Activated CD4-positive, alpha-beta memory T cell treated with anti-CD3 and anti-CD28 coated beads, Interleukin-2, amount 10 ng/mL, durations not matched to agents 7 days and 5 days (primary cell): Measurements from ENCODE around the gene FBXO8. TPM values are rescaled to one million over a fixed set of nuclear protein-coding genes. Genes with fewer than 3 reads are reported as not detected.
"Not testable (repeated sequence)": the region's sequence is repeated elsewhere in the genome, so short reads cannot be mapped to it uniquely, and the experiment has no call there.

ENCODE experiments used
- CTCF ChIA-PET: fragments of 350-600 bp; sonication (Branson Sonifier 250); formaldehyde crosslinking; loops from one replicate; lab custom pipeline; 2021; ENCODE audit warnings: antibody characterized with exemption, inconsistent platforms; lab: Charles Lee
- POLR2A ChIA-PET: fragments of 350-600 bp; sonication (Branson Sonifier 250); formaldehyde crosslinking; loops from one replicate; lab custom pipeline; 2021; ENCODE audit warnings: antibody characterized with exemption; lab: Charles Lee
- DNase-seq: peaks from one replicate; pipeline ENCODE4 v3.0.0-alpha.2; 2020
- H3K27ac Mint-ChIP-seq: one replicate; pipeline ENCODE4 v1.8.0; 2021; ENCODE audit warnings: mild to moderate bottlenecking, mixed read lengths
- H3K27me3 Mint-ChIP-seq: one replicate; pipeline ENCODE4 v1.8.0; 2021; ENCODE audit warnings: mixed read lengths
- H3K36me3 Mint-ChIP-seq: one replicate; pipeline ENCODE4 v1.8.0; 2021; ENCODE audit warnings: low read depth, mixed read lengths
- H3K4me1 Mint-ChIP-seq: one replicate; pipeline ENCODE4 v1.8.0; 2021; ENCODE audit warnings: mixed read lengths
- H3K4me3 Mint-ChIP-seq: one replicate; pipeline ENCODE4 v1.8.0; 2021; ENCODE audit warnings: mild to moderate bottlenecking, mixed read lengths
- H3K9me3 Mint-ChIP-seq: one replicate; pipeline ENCODE4 v1.8.0; 2021; ENCODE audit warnings: mixed read lengths
- total RNA-seq, 2 experiments: library from RNA; stranded (reverse); gene quantifications; one replicate each; pipeline ENCODE4 v1.2.3, GENCODE V29; 2021

FBXO8 gene
- total RNA-seq, 2 experiments from 2014 or later = 25.7 to 30.5 TPM

DNA sequence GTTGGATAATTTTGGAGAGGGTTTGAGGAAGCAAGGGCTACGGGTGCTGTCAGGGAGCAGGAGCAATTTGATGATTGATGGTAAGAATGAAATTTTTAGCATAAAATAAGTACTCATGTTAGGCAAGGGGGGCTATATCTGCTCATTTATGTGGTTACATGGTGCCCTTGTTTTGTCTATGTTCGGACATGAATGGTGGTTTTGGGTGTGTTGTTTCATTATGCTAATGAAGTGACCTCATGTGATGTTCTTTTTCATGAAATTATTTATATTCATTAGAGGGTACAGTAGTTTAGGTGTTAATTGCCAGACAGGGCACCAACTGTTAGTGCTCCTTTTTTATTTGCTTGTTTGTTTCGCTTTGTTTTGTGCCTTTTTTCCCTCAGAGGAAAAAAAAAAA is 29.5 kb upstream of the FBXO8 start:
- Mint-ChIP-seq H3K4me1 (peaks cover 10% of the 10 kb centered on the region), H3K36me3 (peaks cover 26% of the 10 kb centered on the region), H3K27me3 (no peaks in the 10 kb centered on the region), H3K9me3 (no peaks in the 10 kb centered on the region), H3K4me3 (no peak overlapping the region), H3K27ac (no peak overlapping the region)
- CTCF ChIA-PET = no interaction called here
- no peak for DNase-seq
- POLR2A ChIA-PET = no interaction called here

DNA sequence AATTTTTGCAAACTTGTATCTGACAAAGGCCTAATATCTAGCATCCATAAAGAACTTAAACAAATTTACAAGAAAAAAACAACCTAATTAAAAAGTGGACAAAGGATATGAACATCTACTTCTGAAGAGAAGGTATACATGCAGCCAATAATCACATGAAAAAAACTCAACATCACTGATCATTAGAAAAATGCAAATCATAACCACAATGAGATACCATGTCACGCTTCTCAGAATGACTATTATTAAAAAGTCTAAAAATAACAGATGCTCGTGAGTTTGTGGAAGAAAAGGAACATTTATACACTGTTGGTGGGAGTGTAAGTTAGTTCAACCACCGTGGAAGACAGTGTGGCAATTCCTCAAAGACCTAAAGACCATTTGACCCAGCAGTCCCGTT is 24.2 kb upstream of the FBXO8 start:
- ChIA-PET CTCF (no interaction called here), POLR2A (no interaction called here)
- DNase-seq = no peak
- H3K4me3 Mint-ChIP-seq = no peak overlapping the region
- H3K27me3 Mint-ChIP-seq = no peaks in the 10 kb centered on the region
- H3K9me3 Mint-ChIP-seq = no peaks in the 10 kb centered on the region
- peaks cover 31% of the 10 kb centered on the region for H3K36me3 Mint-ChIP-seq
- no peak overlapping the region for H3K27ac Mint-ChIP-seq
- peaks cover 2% of the 10 kb centered on the region for H3K4me1 Mint-ChIP-seq

DNA sequence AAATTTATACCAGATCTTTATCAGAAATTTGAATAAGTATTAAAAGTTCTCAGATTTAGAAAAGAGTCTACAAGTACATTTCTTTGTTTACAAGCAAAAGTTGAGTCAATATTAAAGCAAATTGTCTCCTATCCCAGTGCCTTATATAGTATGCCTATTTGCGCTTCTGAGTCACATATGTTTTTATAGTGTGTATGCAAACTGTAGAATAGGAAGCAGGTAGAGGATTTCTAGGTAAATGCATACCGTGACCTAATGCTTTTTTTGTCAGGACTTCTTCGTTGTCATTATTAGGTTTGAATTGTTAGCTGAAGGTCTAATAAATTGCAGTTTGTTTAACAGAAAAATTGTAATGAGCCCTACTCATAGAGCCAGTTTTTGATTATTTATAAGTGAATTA is 22.5 kb upstream of the FBXO8 start:
- no peak for DNase-seq
- POLR2A ChIA-PET = no interaction called here
- no peaks in the 10 kb centered on the region for H3K27me3 Mint-ChIP-seq
- no peaks in the 10 kb centered on the region for H3K4me1 Mint-ChIP-seq
- no peaks in the 10 kb centered on the region for H3K9me3 Mint-ChIP-seq
- no peak overlapping the region for H3K27ac Mint-ChIP-seq
- H3K4me3 Mint-ChIP-seq = no peak overlapping the region
- peaks cover 31% of the 10 kb centered on the region for H3K36me3 Mint-ChIP-seq
- CTCF ChIA-PET = interaction anchor here (1.1 kb wide), 1 partner anchor 13 kb away, joined by 4 read pairs; no protein-coding TSS in a partner anchor

DNA sequence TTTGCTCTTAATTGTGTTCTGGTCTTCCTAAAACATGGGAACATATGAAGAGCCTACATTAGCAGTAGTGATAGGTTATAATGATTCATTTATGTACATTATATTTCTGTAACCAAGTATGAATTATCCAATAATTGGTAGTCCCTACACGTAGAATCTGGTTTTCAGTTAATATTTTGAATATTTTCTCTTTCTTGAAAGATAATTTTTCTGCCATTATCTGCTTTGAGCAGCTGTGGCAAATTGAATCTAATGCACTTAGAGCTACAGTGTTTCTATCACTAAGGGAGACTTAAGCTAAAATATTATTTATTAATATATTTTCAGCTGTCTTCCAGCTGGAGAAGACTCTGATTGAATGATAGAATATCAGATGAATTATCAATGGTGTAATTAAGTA is 21.2 kb upstream of the FBXO8 start:
- no peak for DNase-seq
- POLR2A ChIA-PET = no interaction called here
- no peaks in the 10 kb centered on the region for H3K27me3 Mint-ChIP-seq
- no peaks in the 10 kb centered on the region for H3K9me3 Mint-ChIP-seq
- H3K36me3 Mint-ChIP-seq = peaks cover 41% of the 10 kb centered on the region
- CTCF ChIA-PET = no interaction called here
- no peak overlapping the region for H3K4me3 Mint-ChIP-seq
- no peak overlapping the region for H3K27ac Mint-ChIP-seq
- peaks cover 4% of the 10 kb centered on the region for H3K4me1 Mint-ChIP-seq

DNA sequence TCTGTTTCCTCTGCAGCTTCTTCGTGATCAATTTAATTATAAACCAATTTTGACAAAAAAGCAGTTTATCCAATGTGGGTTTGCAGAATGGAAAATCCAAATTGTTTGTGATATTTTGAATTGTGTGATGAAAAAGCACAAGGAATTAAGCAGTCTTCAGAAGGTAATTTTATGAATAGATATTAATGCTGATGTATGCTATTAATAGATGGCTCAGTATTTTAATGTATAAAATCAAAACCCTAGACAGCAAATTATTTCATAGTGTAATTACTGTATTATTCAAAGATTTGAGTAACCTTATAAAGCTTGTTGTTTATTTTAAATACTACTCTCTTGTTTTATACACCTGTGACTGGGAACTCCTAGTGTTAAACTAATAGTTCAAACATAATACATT is 20.2 kb upstream of the FBXO8 start:
- no peak overlapping the region for H3K27ac Mint-ChIP-seq
- CTCF ChIA-PET = no interaction called here
- H3K36me3 Mint-ChIP-seq = peaks cover 40% of the 10 kb centered on the region
- POLR2A ChIA-PET = no interaction called here
- DNase-seq = no peak
- H3K27me3 Mint-ChIP-seq = no peaks in the 10 kb centered on the region
- H3K4me1 Mint-ChIP-seq = peaks cover 4% of the 10 kb centered on the region
- H3K9me3 Mint-ChIP-seq = no peaks in the 10 kb centered on the region
- H3K4me3 Mint-ChIP-seq = no peak overlapping the region

DNA sequence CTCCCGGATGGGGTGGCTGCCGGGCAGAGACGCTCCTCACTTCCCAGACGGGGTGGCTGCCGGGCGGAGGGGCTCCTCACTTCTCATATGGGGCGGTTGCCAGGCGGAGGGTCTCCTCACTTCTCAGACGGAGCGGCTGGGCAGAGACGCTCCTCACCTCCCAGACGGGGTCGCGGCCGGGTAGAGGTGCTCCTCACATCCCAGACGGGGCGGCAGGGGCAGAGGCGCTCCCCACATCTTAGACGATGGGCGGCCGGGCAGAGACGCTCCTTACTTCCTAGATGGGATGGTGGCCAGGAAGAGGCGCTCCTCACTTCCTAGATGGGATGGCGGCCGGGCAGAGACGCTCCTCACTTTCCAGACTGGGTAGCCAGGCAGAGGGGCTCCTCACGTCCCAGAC is 11.7 kb upstream of the FBXO8 start:
- H3K4me3 Mint-ChIP-seq, H3K27ac Mint-ChIP-seq, H3K27me3 Mint-ChIP-seq, DNase-seq, POLR2A ChIA-PET, CTCF ChIA-PET: not testable (repeated sequence)
- Mint-ChIP-seq H3K4me1 (peaks cover 11% of the 10 kb centered on the region), H3K9me3 (peaks cover 25% of the 10 kb centered on the region), H3K36me3 (peaks cover 41% of the 10 kb centered on the region)

DNA sequence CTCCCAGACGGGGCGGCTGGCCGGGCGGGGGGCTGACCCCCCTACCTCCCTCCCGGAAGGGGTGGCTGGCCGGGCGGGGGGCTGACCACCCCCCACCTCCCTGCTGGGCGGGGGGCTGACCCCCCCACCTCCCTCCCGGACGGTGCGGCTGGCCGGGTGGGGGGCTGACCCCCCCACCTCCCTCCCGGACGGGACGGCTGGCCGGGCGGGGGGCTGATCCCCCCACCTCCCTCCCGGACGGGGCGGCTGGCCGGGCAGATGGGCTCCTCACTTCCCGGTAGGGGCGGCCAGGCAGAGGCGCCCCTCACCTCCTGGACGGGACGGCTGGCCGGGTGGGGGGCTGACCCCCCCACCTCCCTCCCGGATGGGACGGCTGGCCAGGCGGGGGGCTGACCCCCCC is 11.2 kb upstream of the FBXO8 start:
- not testable (repeated sequence) for DNase-seq, H3K27ac Mint-ChIP-seq
- H3K9me3 Mint-ChIP-seq = peaks cover 25% of the 10 kb centered on the region

DNA sequence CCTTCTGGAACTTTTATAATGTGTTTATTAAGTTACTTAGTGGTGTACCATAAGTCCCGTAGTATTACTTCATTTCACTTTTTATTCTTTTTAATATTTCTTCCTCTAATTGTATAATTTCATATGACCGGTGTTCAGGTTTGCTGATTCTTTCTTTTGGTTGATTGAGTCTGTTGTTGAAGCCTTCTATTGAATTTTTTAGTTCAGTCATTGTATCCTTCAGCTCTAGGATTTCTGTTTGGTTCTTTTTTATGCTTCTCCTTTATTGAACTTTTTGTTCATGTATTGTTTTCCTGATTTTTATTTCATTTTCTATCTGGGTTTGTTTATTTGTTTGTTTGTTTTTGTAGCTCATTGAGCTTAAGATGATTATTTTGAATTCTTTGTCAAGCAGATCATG is 9.0 kb upstream of the FBXO8 start:
- Mint-ChIP-seq H3K27ac (no peak overlapping the region), H3K4me3 (no peak overlapping the region), H3K9me3 (peaks cover 26% of the 10 kb centered on the region), H3K4me1 (peaks cover 20% of the 10 kb centered on the region), H3K27me3 (no peaks in the 10 kb centered on the region), H3K36me3 (peaks cover 45% of the 10 kb centered on the region)
- CTCF ChIA-PET = interaction anchor here (1.4 kb wide), 1 partner anchor 9 kb away, joined by 4 read pairs; the partner anchor contains the start of genes CEP44 and FBXO8
- POLR2A ChIA-PET = interaction anchor here (2.1 kb wide), 1 partner anchor 9 kb away, joined by 10 read pairs; the partner anchor contains the start of genes CEP44 and FBXO8
- DNase-seq = no peak

More for the DNA sequence above, 11.2 kb upstream of the FBXO8 start:
- Mint-ChIP-seq H3K36me3 (peaks cover 36% of the 10 kb centered on the region), H3K4me1 (peaks cover 11% of the 10 kb centered on the region)
- H3K27me3 Mint-ChIP-seq, POLR2A ChIA-PET, CTCF ChIA-PET, H3K4me3 Mint-ChIP-seq: not testable (repeated sequence)

DNA sequence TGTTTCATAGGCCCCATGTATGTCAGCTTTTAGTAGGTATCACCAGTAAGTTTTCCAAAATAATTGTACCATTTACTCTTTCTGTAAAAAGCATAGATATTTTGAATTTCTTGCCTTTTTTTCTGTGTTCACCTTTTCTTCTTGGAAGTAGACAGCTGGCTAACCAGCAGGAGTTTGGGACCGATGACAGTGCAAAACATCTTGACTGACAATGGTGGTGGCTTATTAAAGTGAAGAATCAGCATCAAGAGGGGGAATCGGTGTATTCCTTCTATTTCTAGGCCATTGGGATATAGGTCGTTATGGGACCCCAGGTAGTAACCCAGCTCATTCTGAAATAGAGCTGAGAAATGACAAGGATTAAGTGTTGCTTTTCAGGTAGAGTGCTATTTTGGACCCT is 3.4 kb upstream of the FBXO8 start:
- H3K27ac Mint-ChIP-seq = no peak overlapping the region
- ChIA-PET POLR2A (no interaction called here), CTCF (no interaction called here)
- H3K27me3 Mint-ChIP-seq = no peaks in the 10 kb centered on the region
- no peak overlapping the region for H3K4me3 Mint-ChIP-seq
- H3K9me3 Mint-ChIP-seq = peaks cover 6% of the 10 kb centered on the region
- H3K36me3 Mint-ChIP-seq = peaks cover 37% of the 10 kb centered on the region
- DNase-seq = no peak
- H3K4me1 Mint-ChIP-seq = peaks cover 46% of the 10 kb centered on the region

DNA sequence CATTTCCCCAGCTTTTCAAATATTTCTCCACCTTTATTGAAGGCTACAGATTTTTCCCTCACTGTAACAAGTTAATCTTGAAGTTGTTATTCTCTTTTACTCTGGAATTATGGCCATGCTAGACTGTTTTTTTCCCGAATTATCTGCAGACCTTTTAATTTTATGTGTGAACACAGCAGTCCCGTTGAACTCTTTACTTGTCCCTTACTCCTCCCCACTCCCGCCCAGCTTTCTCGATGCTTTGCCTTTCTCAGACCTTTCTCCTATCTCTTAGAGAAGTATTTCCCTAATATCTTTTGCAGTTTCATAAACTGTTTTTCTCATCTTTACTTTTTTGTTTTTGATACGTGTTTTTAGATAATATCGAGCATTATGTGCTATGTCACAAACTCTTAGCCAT is 1.0 kb upstream of the FBXO8 start:
- ChIA-PET POLR2A (interaction anchor here (1.1 to 2.5 kb wide), 11 partner anchors 9 to 952 kb away, joined by 3 to 10 read pairs (median 5); no protein-coding TSS in a partner anchor), CTCF (interaction anchor here (0.9 to 1.6 kb wide), 2 partner anchors 14 to 915 kb away, joined by 3 read pairs; no protein-coding TSS in a partner anchor)
- Mint-ChIP-seq H3K27ac (peak overlapping the region; percentile 99), H3K9me3 (peaks cover 1% of the 10 kb centered on the region), H3K27me3 (no peaks in the 10 kb centered on the region), H3K4me3 (peak overlapping the region; percentile 100), H3K4me1 (peaks cover 63% of the 10 kb centered on the region), H3K36me3 (peaks cover 40% of the 10 kb centered on the region)
- DNase-seq = no peak

DNA sequence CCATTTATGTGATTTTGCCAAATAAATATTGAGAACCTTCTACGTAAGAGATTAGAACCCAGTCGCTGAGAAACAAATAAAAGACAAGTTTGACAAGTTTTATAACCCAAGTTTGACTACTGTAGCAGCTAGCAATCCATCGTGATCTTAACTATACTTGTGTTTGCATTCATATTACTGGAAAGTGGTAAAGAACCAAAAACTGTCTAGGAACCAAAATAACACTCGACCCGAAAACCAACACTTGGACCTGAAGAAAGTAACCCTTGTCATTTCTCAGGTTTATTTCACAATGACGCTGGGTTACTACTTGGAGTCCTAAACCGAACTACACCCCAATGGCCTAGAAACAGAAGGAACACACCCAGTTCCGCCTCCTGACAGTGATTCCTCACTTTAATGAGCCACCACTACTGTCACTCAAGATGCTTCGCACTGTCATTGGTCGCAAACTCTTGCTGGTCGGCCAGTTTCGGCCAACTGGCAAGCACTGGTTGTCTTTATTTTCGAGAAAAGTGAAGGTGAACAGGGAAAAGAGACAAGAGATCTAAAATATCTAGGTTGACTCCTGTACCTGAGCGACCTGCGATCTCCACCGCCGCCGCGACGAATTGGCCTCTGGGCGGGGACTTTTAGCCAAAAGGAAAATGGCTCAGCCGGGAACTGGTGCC is 496 bp downstream of the FBXO8 start:
- CTCF ChIA-PET = interaction anchor here (0.9 to 1.6 kb wide), 2 partner anchors 10 to 16 kb away, joined by 3 to 4 read pairs; no protein-coding TSS in a partner anchor

DNA sequence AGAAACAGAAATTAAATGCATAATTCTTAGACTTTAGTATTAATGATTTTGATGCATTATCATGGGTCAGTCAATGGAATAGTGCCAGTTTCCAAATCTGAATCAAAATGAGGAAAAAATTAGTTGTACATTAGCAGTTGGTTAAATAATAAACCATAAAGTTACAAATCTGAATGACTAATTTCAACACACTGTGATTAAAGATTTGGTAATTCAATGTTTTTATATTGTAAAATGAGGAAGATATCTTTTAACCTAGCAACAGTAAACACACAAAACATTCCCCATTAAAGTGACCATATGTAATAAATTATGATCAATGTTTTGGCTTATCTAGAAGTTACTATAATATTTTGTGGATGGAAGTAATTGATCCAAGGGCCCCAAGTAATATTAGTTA is 1.6 kb downstream of the FBXO8 start:
- ChIA-PET CTCF (no interaction called here), POLR2A (interaction anchor here (1.3 kb wide), 1 partner anchor 77 kb away, joined by 3 read pairs; no protein-coding TSS in a partner anchor)
- no peaks in the 10 kb centered on the region for H3K9me3 Mint-ChIP-seq
- no peak for DNase-seq
- H3K4me3 Mint-ChIP-seq = peak overlapping the region; percentile 100
- H3K36me3 Mint-ChIP-seq = peaks cover 31% of the 10 kb centered on the region
- no peak overlapping the region for H3K27ac Mint-ChIP-seq
- H3K4me1 Mint-ChIP-seq = peaks cover 57% of the 10 kb centered on the region
- no peaks in the 10 kb centered on the region for H3K27me3 Mint-ChIP-seq

More for the DNA sequence above, 496 bp downstream of the FBXO8 start:
- peaks cover 37% of the 10 kb centered on the region for H3K36me3 Mint-ChIP-seq
- no peaks in the 10 kb centered on the region for H3K27me3 Mint-ChIP-seq
- no peaks in the 10 kb centered on the region for H3K9me3 Mint-ChIP-seq
- peak overlapping the region; percentile 99 for H3K27ac Mint-ChIP-seq
- peak overlapping the region; percentile 100 for H3K4me3 Mint-ChIP-seq
- peak; percentile 86 for DNase-seq
- H3K4me1 Mint-ChIP-seq = peaks cover 62% of the 10 kb centered on the region
- POLR2A ChIA-PET = interaction anchor here (0.6 to 2.5 kb wide), 16 partner anchors 10 to 949 kb away, joined by 3 to 10 read pairs (median 4); partner anchors contain the start of genes HMGB2 and HPGD

DNA sequence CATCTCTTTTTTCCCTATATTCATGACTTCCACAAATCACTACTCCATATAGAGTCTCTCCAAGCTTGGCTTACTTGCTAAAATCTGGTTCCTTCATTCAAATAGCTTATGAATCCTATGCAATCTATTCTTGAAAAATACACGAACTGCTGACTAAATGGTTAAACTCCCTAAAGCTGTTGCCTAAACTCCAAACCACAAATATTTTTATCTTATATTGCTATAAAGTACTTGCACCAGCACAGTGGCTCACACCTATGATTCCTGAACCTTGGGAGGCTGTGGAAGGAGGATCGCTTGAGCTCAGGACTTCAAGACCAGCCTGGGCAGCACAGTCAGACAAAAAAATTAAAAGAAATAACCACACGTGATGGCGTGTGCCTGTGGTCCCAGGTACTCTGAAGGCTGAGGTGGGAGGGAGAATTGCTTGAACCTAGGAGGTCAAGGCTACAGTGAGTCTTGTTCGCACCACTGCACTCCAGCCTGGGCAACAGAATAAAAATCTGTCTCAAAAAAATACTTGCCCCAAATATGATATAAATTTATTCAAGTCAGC is 2.2 kb downstream of the FBXO8 start:
- H3K27ac Mint-ChIP-seq = no peak overlapping the region
- ChIA-PET POLR2A (no interaction called here), CTCF (no interaction called here)
- H3K4me1 Mint-ChIP-seq = peaks cover 50% of the 10 kb centered on the region
- H3K36me3 Mint-ChIP-seq = peaks cover 26% of the 10 kb centered on the region
- no peaks in the 10 kb centered on the region for H3K9me3 Mint-ChIP-seq
- DNase-seq = no peak
- no peaks in the 10 kb centered on the region for H3K27me3 Mint-ChIP-seq
- peak overlapping the region; percentile 8 for H3K4me3 Mint-ChIP-seq
